HG02798 (cell line): ENCODE data around the gene TUFT1.

Source experiments
- ATAC-seq: cut with Tn5 transposase; IDR thresholded peaks from one replicate; pipeline ENCODE4 v1.9.1; 2021; ENCODE audit warnings: mild to moderate bottlenecking; ENCODE audit not compliant: unreplicated experiment, poor library complexity

Gene TUFT1, protein sequence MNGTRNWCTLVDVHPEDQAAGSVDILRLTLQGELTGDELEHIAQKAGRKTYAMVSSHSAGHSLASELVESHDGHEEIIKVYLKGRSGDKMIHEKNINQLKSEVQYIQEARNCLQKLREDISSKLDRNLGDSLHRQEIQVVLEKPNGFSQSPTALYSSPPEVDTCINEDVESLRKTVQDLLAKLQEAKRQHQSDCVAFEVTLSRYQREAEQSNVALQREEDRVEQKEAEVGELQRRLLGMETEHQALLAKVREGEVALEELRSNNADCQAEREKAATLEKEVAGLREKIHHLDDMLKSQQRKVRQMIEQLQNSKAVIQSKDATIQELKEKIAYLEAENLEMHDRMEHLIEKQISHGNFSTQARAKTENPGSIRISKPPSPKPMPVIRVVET

GRCh38 chr1:151540021-151540981 lies at the start of gene TUFT1:
Gene TUFT1, plus strand, starts transcription at chr1:151540309. Its CDS starts 58 bp downstream, at chr1:151540367.
- ATAC-seq = peak; percentile 92

- ATAC-seq = no peak
Observed at GRCh38 chr1:151491641-151492040, 48.5 kb upstream of the TUFT1 start.

GRCh38 chr1:151492120-151492519 lies 48.0 kb upstream of the TUFT1 start:
- ATAC-seq = no peak

- ATAC-seq = no peak
Observed at GRCh38 chr1:151493042-151493441, 47.1 kb upstream of the TUFT1 start.

- ATAC-seq = no peak
Observed at GRCh38 chr1:151494741-151495281, 45.3 kb upstream of the TUFT1 start.

DNA sequence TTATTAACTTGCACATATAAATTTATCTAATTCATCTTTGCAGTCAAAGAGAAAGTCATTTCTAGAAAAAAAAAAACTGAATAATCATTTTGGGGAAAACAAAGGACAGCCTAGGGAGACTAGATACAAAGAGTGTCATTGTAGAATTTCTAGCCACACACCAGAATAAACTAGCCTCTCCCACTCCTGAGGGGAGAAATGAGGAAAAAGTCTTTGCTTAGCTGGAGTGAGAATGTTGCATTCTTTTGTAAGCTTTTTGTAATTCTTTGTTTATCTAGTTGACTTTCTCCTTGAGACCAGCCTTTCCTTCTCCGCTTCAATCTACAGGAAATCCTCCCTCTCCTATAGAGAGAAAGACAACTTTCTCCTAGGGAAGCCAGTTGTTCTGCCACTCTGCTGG lies 44.8 kb upstream of the TUFT1 start:
- ATAC-seq = no peak

GRCh38 chr1:151499365-151499764 lies 40.7 kb upstream of the TUFT1 start:
- ATAC-seq = no peak

DNA sequence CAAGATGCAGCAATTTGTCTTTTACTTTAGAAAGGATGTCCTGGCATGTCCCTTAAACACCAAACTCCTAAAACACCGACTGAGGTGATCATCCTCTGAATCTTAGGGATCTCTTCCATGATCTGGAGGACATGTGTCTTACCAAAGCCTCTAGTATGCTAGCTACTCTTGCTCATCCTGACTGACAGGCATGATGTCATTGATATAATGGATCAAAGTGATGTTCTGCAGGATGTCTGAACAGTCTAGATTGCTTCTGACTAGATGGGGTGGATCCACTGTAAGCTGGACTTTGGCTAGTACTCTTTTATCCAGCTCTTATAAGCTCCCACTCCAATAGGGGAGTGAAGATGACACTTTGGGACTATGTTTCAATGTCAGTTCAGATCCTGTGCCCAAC lies 40.2 kb upstream of the TUFT1 start:
- no peak for ATAC-seq

DNA sequence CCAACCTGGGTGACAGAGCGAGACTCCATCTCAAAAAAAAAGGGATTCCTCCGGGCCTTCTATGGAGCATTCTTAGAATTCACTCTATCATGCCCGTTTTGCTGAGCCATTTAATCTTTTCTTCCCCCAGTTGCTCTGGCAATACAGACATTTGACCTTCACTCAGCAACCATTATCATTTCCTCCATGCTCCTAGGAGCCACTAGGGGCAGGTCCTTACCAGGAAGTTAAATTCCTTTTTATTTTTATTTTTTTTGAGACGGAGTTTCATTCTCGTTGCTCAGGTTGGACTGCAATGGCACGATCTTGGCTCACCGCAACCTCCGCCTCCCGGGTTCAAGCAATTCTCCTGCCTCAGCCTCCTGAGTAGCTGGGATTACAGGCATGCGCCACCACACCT lies 38.6 kb upstream of the TUFT1 start:
- no peak for ATAC-seq

DNA sequence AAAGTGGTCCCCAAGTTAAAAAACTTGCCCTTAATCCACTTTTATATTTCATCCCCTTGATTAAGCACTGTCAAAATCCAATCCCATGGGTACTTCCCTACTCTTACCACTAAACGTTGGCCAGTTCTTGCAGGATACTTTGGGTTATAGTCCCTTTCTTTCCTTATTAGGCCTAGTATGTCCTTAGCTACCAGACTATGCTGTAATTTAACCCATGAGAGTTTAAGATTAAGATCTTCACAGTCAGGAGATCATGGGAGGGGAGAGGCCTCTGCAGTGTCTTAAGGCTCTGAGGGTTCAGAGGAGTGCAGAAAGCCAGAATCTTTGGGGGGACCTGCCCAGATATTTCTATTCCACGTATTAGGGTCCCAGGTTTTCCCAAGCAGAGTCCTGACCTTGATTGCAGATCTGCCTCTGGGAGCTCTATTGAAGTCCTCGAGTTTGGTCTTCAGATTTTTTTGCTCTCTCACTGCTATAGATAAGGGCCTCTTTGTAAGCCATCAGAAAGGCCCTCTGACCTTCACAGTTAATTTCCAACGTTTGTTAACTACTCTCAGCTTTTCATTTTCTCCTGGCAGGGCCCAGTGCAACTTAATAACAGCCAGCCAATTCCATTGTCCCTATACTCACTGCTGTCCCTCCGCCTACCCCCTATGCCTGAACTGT lies 37.9 kb upstream of the TUFT1 start:
- ATAC-seq = no peak

DNA sequence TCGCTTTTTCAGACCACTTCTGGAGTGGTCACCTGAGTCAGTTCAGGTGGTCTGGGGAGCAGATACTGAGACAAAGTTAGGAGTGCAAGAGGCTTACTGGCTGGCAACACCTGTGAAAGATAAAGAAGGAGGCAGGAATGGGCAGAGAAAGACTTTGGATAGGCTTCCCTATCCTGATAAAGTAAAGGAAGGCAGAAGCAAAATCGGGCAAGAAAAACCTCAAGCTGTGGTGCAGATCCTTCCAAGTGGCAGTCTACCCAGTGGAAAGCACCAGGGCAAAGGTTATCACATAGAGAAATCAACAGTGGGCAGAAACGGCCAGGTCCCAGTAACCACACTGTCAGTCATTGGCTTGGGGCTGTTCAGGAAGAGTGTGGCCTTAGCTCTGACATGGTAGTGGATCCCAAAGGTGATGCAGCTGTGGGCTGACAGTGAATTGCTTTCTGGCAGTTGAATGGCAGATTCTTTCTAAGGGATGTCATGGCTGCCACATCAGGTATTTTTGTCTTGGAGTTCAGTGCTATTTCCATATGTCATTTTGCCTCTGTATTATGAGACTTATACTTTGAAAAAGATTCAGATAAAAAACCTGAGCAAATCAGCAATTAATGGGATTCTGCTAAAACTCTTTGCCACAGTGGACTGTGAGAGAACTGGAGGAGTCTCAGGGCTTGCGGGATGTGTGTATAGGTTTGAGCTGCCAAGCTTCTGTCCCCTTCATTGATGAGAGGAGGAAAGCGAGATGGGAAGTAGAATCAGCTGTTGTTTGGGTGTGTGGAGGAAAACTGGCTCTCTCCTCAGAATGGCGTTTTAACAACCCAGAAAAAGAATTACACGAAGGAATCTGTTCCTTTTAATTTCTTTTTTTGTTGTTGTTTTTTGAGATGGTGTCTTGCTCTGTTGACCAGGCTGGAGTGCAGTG lies 37.0 kb upstream of the TUFT1 start:
- no peak for ATAC-seq

DNA sequence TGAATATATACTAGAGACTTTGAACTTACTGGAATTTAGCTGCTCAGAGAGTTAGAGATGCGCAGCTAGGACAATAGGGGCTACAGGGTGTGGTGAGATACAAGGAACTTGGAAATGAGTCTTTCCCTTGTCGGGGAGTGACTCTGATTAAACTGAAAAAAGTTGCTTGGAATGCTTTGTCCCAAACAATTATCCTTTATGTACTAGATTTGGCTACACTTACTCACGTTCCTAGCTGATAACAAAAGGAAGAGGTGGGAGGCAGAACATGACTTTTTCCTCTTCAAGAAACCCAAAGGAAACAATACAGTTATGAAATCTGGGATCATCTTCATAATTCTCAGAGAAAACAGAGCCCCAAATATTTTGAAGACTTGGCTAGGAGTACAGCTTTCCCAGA lies 35.9 kb upstream of the TUFT1 start:
- ATAC-seq = no peak

DNA sequence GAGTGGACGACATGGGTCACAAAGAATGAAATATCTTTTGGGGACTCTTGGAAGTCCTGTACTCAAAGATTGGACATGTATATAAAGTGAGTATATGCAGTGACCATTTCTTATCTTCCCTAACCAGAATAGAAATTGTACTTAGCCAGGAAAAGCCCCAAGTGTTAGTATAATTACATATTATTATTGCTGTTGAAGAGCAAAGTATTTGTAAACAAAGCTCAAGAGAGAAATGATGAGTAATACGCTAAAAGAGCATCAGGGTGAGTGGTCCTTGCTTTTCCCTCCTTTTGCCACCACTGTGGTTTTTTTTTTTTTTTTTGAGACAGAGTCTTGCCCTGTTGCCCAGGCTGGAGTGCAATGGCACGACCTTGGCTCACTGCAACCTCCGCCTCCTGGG lies 35.4 kb upstream of the TUFT1 start:
- ATAC-seq = no peak

GRCh38 chr1:151508833-151509232 lies 31.3 kb upstream of the TUFT1 start:
- ATAC-seq = no peak

DNA sequence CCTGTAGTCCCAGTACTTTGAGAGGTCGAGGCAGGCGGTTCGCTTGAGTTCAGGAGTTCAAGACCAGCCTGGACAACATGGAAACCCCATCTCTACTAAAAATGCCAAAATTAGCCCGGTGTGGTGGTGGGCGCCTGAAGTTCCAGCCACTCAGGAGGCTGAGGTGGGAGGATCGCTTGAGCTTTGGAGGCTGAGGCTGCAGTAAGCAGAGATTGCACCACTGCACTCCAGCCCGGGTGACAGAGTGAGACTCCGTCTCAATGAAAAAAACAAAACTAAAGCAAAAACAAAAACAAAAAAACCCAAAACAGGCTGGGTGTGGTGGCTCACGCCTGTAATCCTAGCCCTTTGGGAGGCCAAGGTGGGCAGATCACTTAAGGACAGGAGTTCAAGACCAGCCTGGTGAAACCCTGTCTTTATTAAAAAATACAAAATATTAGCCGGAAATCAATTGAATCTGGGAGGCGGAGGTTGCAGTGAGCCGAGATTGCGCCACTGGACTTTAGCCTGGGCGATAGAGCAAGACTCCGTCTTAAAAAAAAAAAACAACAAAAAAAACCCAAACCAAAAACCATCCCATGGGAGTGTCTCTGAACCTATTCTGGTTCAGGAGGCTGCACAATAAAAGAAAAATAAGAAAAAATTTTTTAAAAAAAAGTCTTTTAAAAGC lies 30.6 kb upstream of the TUFT1 start:
- no peak for ATAC-seq

- no peak for ATAC-seq
Observed at GRCh38 chr1:151510020-151510405, 30.1 kb upstream of the TUFT1 start.

DNA sequence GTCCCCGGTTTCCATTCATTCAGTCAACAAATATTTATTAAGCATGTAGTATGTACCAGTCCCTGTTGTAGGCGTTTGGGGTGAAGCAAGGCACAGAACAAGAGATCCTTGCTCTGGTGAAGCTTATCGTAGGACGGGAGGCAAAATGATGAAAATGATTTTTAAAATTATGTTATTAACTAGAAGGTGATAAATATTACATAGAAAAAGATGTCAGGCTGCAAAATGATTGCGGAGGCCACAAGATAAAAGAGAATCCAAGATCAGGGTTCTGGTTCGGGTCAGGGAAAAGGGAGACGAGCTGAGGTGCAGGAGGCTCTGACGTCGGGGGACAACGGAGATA lies 29.5 kb upstream of the TUFT1 start:
- no peak for ATAC-seq

DNA sequence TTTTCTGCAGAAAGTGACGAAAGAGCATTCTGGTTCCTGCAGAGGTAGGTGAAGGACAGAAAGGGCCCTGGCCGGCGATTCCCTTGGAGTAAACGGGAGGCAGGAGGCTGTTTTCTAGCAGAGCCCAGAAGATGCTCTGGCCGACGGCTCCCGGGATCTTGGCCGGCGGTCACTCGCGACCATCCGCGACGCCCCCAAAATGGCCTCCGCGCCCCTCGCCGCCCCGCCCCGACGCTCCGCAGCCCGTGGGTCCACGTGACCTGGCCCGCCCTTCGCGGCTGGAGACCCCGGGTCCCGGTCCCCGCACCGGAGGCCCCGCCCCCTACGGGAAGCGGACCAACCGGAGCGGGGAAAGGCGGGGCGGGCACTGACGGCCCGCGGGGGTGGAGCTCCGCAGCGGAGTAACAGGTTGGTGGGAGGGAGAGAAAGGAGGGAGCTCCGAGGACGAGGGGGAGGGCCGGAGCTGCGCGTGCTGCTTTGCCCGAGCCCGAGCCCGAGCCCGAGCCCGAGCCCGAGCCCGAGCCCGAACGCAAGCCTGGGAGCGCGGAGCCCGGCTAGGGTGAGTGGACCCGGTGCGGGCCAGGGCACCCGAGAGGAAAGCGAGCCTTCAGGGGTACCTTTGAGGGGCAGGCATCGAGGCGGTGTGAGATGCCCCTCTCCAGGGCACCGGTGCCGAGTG lies 29.0 kb upstream of the TUFT1 start, which contains the start of gene CGN:
Gene CGN, plus strand, starts transcription at position 431 of the 679 bp plus-strand sequence. CDS start 7,133 bp downstream, outside the sequence.
- peak; percentile 94 for ATAC-seq
